GM12891 (cell line): ENCODE results near the gene MAGEA9B.
"Not testable (repeated sequence)": the region's sequence is repeated elsewhere in the genome, so short reads cannot be mapped to it uniquely, and the experiment has no call there.

Experiments
- POLR2A ChIP-seq: IDR thresholded peaks from 2 replicates; pipeline ENCODE4 v1.6.1; 2011; ENCODE audit warnings: low read depth, low read length, control low read depth
- SPI1 ChIP-seq: IDR thresholded peaks from 2 replicates; pipeline ENCODE4 v1.6.1; 2011; ENCODE audit warnings: low read depth, low read length, control low read depth

DNA sequence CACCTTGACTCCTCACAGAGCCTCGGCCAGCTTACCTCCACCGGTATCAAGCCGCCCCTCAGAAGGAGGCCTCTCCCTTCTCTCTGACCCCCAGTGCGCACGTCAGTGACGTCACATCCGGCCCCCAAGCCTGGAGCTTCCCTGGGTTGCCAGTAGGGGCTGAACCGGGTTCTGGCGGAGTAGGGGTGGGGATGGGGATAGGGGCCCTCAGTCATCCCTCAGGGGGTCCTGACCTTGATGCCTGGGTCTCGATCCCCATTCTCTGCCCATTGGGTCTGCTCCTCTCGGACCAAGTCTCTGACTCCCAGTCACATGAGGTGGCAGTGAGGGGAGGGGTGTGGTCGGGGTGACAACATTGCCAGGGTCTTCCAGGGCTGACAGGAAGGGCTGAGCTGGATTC is at the start of gene MAGEA9B:
- not testable (repeated sequence) for TF ChIP-seq POLR2A, SPI1
